SK-N-SH treated with all-trans-retinoic acid at 6 μM for 48 hours (cell line): ENCODE results near the gene RUSF1.
"Not testable (repeated sequence)": the region's sequence is repeated elsewhere in the genome, so short reads cannot be mapped to it uniquely, and the experiment has no call there.

Experiments
- ARNTL ChIP-seq: fragments of 450-650 bp; formaldehyde crosslinking; IDR thresholded peaks from 2 replicates; pipeline ENCODE4 v1.5.0; 2020; ENCODE audit warnings: low read depth, mild to moderate bottlenecking, moderate library complexity, borderline replicate concordance
- BACH2 ChIP-seq: fragments of 250-450 bp; sonication (Bioruptor Pico); IDR thresholded peaks from 2 replicates; pipeline ENCODE4 v1.9.0; 2021; ENCODE audit warnings: mild to moderate bottlenecking, borderline replicate concordance
- GLIS3 ChIP-seq: fragments of 250-450 bp; sonication (Bioruptor Pico); IDR thresholded peaks from 2 replicates; pipeline ENCODE4 v1.5.0; 2020; ENCODE audit warnings: mild to moderate bottlenecking, moderate library complexity
- PATZ1 ChIP-seq: fragments of 250-450 bp; sonication (Bioruptor Pico); IDR thresholded peaks from 2 replicates; pipeline ENCODE4 v1.8.0; 2020; ENCODE audit warnings: mild to moderate bottlenecking, moderate library complexity, borderline replicate concordance
- SNAI2 ChIP-seq: fragments of 250-450 bp; sonication (Bioruptor Pico); IDR thresholded peaks from 2 replicates; pipeline ENCODE4 v1.5.0; 2020; ENCODE audit warnings: mild to moderate bottlenecking, moderate library complexity
- ZC3H10 ChIP-seq: fragments of 250-450 bp; sonication (Bioruptor Pico); IDR thresholded peaks from 2 replicates; pipeline ENCODE4 v1.5.1; 2021; ENCODE audit warnings: mild to moderate bottlenecking, moderate library complexity
- ZNF565 ChIP-seq: fragments of 450-650 bp; formaldehyde crosslinking; conservative IDR thresholded peaks from 2 replicates; pipeline ENCODE4 v1.5.0; 2020; ENCODE audit warnings: low read depth, mild to moderate bottlenecking, moderate library complexity
- ZNF70 ChIP-seq: fragments of 450-650 bp; formaldehyde crosslinking; IDR thresholded peaks from 2 replicates; pipeline ENCODE4 v1.5.0; 2020; ENCODE audit warnings: mild to moderate bottlenecking, moderate library complexity
- TF ChIP-seq, protein P1 (sequence below): fragments of 250-450 bp; sonication (Bioruptor Pico); IDR thresholded peaks from 2 replicates; pipeline ENCODE4 v1.5.1; 2020; ENCODE audit warnings: low read depth, mild to moderate bottlenecking, moderate library complexity
- TF ChIP-seq, protein P2 (sequence below): fragments of 250-450 bp; sonication (Bioruptor Pico); IDR thresholded peaks from 2 replicates; pipeline ENCODE4 v1.5.1; 2021; ENCODE audit warnings: mild to moderate bottlenecking, moderate library complexity
- TF ChIP-seq, protein P3 (sequence below): fragments of 250-450 bp; sonication (Bioruptor Pico); IDR thresholded peaks from 2 replicates; pipeline ENCODE4 v1.5.0; 2020; ENCODE audit warnings: mild to moderate bottlenecking, moderate library complexity

GRCh38 chr16:31538243-31538598 lies 30.0 kb upstream of the RUSF1 start:
- TF ChIP-seq, protein P1, sequence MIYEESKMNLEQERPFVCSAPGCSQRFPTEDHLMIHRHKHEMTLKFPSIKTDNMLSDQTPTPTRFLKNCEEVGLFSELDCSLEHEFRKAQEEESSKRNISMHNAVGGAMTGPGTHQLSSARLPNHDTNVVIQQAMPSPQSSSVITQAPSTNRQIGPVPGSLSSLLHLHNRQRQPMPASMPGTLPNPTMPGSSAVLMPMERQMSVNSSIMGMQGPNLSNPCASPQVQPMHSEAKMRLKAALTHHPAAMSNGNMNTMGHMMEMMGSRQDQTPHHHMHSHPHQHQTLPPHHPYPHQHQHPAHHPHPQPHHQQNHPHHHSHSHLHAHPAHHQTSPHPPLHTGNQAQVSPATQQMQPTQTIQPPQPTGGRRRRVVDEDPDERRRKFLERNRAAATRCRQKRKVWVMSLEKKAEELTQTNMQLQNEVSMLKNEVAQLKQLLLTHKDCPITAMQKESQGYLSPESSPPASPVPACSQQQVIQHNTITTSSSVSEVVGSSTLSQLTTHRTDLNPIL (CRISPR knock-in tag) = not testable (repeated sequence)
- TF ChIP-seq SNAI2 (CRISPR knock-in tag); ZC3H10 (CRISPR knock-in tag); GLIS3 (CRISPR knock-in tag); ARNTL; BACH2 (CRISPR knock-in tag); ZNF70 (CRISPR knock-in tag); ZNF565; PATZ1: not testable (repeated sequence)
- TF ChIP-seq, protein P2, sequence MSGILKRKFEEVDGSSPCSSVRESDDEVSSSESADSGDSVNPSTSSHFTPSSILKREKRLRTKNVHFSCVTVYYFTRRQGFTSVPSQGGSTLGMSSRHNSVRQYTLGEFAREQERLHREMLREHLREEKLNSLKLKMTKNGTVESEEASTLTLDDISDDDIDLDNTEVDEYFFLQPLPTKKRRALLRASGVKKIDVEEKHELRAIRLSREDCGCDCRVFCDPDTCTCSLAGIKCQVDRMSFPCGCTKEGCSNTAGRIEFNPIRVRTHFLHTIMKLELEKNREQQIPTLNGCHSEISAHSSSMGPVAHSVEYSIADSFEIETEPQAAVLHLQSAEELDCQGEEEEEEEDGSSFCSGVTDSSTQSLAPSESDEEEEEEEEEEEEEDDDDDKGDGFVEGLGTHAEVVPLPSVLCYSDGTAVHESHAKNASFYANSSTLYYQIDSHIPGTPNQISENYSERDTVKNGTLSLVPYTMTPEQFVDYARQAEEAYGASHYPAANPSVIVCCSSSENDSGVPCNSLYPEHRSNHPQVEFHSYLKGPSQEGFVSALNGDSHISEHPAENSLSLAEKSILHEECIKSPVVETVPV = not testable (repeated sequence)
- TF ChIP-seq, protein P3, sequence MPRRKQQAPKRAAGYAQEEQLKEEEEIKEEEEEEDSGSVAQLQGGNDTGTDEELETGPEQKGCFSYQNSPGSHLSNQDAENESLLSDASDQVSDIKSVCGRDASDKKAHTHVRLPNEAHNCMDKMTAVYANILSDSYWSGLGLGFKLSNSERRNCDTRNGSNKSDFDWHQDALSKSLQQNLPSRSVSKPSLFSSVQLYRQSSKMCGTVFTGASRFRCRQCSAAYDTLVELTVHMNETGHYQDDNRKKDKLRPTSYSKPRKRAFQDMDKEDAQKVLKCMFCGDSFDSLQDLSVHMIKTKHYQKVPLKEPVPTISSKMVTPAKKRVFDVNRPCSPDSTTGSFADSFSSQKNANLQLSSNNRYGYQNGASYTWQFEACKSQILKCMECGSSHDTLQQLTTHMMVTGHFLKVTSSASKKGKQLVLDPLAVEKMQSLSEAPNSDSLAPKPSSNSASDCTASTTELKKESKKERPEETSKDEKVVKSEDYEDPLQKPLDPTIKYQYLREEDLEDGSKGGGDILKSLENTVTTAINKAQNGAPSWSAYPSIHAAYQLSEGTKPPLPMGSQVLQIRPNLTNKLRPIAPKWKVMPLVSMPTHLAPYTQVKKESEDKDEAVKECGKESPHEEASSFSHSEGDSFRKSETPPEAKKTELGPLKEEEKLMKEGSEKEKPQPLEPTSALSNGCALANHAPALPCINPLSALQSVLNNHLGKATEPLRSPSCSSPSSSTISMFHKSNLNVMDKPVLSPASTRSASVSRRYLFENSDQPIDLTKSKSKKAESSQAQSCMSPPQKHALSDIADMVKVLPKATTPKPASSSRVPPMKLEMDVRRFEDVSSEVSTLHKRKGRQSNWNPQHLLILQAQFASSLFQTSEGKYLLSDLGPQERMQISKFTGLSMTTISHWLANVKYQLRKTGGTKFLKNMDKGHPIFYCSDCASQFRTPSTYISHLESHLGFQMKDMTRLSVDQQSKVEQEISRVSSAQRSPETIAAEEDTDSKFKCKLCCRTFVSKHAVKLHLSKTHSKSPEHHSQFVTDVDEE (CRISPR knock-in tag) = not testable (repeated sequence)
